GM23338 (cell line): Measurements from ENCODE around the gene RINT1. TPM values are rescaled to one million over a fixed set of nuclear protein-coding genes. Genes with fewer than 3 reads are reported as not detected.

Experiments
- CREB1 ChIP-seq: fragments of 250-450 bp; sonication (Bioruptor Pico); IDR thresholded peaks from 2 replicates; pipeline ENCODE4 v1.5.0; 2020; ENCODE audit warnings: low read depth, mild to moderate bottlenecking, moderate library complexity
- CTCF ChIP-seq, 2 experiments: fragments of 200-600 bp in 1 of 2; sonication (generic) in 1 of 2; conservative IDR thresholded peaks; 2 replicates each; pipeline versions ENCODE4 v1.5.1 to v1.6.1; 2016 to 2017; ENCODE audit warnings: antibody characterized with exemption in 2 of 2, low read depth in 2 of 2, mild to moderate bottlenecking in 2 of 2, moderate library complexity in 1 of 2
- EZH2phosphoT487 ChIP-seq: fragments of 200-600 bp; sonication (generic); IDR thresholded peaks from one replicate; pipeline ENCODE4 v1.8.1; 2018; ENCODE audit warnings: antibody characterized with exemption; ENCODE audit not compliant: unreplicated experiment
- REST ChIP-seq: IDR thresholded peaks from one replicate; pipeline ENCODE4 v1.6.1; 2018; ENCODE audit warnings: antibody characterized with exemption; ENCODE audit not compliant: unreplicated experiment
- ZNF462 ChIP-seq: fragments of 250-450 bp; sonication (Bioruptor Pico); IDR thresholded peaks from 2 replicates; pipeline ENCODE4 v1.5.0; 2020; ENCODE audit warnings: mild to moderate bottlenecking, moderate library complexity
- polyA plus RNA-seq: library from polyadenylated mRNA; unstranded; fragments of >200 nt; fragmentation: Nextera tagmentation; extraction: Ambion mirVana; gene quantifications from 2 replicates; pipeline ENCODE4 v1.2.1, GENCODE V29; 2016
- total RNA-seq: library from RNA; depleted of rRNA; stranded (reverse); fragments of >200 nt; shearing (Covaris generic); gene quantifications from 2 replicates; pipeline ENCODE4 v1.2.3, GENCODE V29; 2014

Gene RINT1
- total and polyA plus RNA-seq, 2 experiments from 2014 or later = 18.5 to 31.2 TPM

GRCh38 chr7:105493923-105494315, 38.1 kb upstream of the RINT1 start (continued):
- TF ChIP-seq ZNF462 (CRISPR knock-in tag) = no peak
- TF ChIP-seq CTCF (conservative IDR thresholded peaks at IDR 0.05; ENCODE audit: low read depth in 2 of 2) = no peak
- no peak for TF ChIP-seq CREB1 (CRISPR knock-in tag)
- no peak for TF ChIP-seq REST
- TF ChIP-seq EZH2phosphoT487 = no peak
